CD4-positive, alpha-beta T cell treated with Interleukin-10 for 1 hour (primary cell): ENCODE data around the gene IFI27.

Experiments used
- DNase-seq: peaks from one replicate; pipeline ENCODE4 v3.0.0-alpha.2; 2020

The IFI27 gene

GRCh38 chr14:94103554-94104150 lies 6.9 kb upstream of the IFI27 start:
- DNase-seq: no peak

DNA sequence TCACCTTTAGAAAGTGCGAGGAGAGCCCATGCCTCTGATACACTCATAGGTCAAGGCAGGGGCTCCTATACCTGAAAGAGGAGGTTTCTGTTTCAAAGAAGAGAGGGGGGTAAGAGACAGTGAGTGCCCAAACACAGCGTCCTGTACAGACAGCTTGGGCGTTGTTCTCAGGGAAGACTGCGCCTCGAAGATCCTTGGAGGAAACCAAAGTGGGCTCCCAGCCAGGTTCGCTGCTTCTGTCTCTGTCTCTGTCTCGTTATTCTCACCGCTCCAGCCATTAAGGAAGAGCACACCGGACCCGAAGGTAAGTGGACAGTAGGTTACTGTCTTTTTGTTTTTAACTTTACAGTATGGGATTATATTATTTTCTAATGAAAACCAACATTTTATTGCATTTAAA lies 5.8 kb upstream of the IFI27 start:
- no peak for DNase-seq

DNA sequence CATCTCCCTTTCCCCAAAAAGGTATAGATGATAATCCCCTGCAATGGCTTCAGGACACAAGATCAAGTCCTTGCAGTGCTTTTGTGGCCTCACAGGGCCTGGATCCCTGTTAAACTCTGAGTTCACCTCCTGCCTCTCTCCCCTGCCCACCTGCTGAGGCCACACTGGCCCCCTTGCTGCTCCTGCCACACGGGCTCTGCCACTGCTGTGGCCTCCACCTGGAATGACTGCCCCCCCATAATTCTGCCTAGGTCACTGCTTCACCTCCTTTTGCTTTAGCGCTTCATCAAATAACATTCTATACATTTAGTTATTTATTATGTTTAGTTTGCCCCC lies 653 bp upstream of the IFI27 start:
- DNase-seq: no peak

GRCh38 chr14:94111276-94112095 lies 950 bp downstream of the IFI27 start:
- no peak for DNase-seq

GRCh38 chr14:94112513-94113063 lies 2.1 kb downstream of the IFI27 start:
- DNase-seq: no peak

DNA sequence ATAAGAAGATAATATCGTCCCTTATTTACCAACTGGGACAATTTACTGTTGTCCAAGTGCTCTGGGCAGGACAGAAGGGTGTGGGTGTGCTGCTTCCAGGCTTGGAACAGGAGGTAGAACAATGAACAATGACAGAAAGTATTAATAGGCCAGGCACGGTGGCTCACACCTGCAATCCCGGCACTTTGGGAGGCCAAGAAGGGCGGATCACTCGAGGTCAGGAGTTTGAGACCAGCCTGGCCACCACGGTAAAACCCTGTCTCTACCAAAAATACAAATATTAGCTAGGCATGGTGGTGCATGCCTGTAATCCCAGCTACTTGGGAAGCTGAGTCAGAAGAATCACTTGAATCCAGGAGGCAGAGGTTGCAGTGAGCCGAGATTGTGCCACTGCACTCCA lies 2.5 kb downstream of the IFI27 start:
- DNase-seq: no peak

DNA sequence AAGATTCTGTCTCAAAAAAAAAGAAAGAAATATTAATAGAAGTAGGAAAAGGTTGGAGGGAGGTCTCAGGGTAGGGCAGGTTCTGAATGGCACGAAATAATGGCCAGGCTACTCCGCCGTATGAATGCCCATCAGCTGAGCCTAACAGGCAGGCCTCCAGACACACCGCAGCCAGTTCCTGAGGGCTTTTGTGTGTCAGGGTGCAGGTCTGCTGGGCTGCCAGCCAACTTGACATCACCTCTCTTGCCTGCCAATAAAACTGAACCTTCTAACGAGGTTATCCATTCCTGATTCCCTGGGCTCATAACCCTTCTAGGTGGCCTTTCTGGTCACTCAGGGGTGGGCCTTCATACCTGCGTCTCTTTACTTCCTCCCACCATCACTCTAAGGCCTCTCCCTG lies 3.0 kb downstream of the IFI27 start:
- no peak for DNase-seq

- no peak for DNase-seq
These were observed 3.5 kb downstream of the IFI27 start for GRCh38 chr14:94113908-94114588.

GRCh38 chr14:94114589-94115057 lies 4.1 kb downstream of the IFI27 start:
- no peak for DNase-seq

DNA sequence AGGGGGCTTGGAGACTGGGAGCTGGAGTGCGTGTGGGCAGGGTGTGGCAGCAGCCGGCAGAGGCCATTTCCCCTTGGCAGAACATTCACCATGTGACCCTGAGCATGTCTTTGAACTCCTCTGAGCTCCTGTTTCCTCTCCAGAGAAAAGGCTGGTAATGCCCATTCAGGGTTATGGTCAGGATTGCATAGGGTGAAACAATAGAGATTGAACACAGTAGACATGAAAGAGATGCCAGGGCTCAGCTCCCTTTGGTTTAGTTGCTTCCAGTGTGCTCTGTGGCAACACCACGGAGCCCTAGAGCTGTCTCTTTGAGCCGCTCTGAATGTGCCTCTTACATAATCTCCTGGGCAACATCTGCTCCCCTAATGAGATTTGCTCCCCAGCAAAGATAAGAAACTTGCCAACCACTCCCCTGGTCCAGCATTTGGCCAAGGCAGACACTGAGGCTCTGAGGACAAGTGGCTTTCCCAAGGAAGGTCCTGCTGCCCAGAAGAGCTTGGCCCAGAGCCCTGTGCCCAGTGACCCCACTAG lies 4.6 kb downstream of the IFI27 start:
- DNase-seq: no peak

- no peak for DNase-seq
These were observed 5.1 kb downstream of the IFI27 start for GRCh38 chr14:94115631-94116030.

- DNase-seq: no peak
These were observed 6.2 kb downstream of the IFI27 start for GRCh38 chr14:94116701-94117100.

GRCh38 chr14:94117856-94118255 lies 7.3 kb downstream of the IFI27 start:
- DNase-seq: no peak

DNA sequence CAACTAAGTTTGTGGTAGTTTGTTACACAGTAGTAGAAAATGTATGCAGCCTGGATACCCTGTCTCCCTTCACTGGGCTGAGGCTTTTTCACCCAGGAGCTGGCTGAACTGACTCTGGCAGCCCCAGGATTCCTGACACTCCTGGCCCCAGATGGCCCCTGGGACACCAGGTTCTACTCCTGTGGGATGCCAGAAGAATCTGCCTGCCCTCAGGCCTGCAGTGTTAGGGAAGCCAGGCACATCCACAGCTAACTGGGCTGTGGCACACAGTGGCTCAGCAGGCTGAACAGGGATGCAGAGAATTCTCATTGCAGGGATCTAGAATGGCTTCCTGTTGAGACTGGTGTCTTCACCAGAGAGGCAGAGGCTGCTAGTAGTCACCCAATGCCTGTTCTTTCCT lies 8.5 kb downstream of the IFI27 start:
- DNase-seq: no peak

DNA sequence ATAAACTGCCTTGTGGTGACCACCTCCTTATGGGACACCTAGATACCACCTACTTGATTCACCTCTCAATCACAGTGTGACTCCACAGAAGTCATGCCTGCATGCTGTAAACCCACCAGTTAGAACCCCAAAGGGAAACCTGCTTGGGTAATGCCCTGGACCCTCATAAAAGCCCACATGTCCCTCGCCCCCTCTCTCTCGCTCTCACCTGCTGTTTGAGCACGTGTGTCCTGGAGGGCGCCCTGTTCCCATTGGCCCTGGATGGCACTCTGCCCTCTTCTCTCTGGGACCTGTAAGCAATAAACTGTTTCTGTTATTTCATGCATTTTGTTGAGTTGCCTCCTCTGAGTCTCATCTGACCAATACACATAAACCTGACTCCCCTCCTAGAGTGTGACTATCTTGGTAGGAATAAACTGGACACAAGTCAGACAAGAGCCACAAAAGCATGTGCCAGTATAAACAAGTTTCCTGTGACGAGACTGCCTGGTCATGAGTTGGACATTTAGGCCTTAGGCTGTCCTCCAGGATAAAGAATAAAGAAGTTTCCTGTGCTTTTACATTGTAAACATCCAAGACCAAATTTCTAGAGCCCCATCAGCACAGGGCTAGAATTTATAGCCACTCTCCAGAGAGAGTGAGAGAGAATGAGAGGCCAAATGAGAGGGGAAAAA lies 10.3 kb downstream of the IFI27 start:
- no peak for DNase-seq

DNA sequence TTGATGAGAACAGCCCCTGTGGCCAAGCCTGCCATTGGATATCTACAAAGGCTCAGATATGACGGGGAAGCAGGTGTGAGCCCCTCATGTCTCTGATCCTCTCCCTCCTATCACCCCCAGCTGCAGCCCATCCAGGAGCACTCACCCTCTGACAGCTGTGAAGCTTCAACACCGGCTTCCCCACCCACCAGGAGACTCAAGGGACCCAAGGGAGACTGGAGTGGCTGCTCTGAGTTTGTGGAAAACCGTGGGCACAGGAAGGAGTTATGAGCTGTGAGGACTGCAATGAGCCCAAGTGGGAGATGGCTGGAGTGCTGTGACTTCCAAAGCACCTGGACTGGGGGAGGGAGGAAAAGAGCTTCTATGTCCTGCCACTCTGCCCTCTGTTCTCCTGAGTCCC lies 10.9 kb downstream of the IFI27 start:
- DNase-seq: no peak

DNA sequence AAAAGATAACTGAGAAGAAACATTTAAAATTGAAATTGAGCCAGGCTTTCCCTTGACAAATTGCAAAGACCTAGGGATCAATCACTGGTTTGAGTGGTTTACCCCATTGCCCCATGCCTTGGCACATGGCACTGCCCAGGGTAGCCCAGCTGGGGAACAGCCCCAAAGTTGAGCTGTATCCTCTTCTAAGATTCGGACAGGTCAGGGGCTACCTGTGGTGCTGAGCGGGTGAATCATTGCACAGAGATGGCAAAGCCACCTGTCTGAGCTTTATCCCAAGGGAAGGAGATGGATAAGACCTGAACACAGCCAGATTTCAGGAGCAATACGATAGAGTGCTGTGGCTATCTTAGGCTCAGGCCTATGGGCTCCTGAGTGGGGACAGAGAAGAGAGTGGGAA lies 11.9 kb downstream of the IFI27 start:
- DNase-seq: no peak

- no peak for DNase-seq
These were observed 12.8 kb downstream of the IFI27 start for GRCh38 chr14:94123296-94123695.

DNA sequence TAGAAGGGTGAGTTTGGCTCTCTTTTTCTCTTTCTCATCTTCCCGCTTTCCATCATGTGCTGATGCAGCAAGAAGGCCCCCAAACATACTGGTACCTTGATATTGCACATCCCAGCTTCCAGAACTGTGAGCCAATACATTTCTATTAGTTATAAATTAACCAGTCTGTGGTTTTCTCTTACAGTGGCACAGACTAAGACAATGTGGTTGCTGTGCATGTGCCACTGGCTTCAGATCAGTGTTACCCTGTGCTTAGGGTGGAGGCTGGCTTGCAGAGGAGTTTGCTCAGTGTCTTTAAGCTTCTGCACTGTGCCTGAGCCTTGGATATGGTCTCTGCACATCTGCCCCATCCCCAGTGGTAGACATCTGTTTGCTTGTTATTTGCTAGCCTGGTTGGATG lies 13.3 kb downstream of the IFI27 start:
- no peak for DNase-seq

- no peak for DNase-seq
These were observed 14.2 kb downstream of the IFI27 start for GRCh38 chr14:94124582-94125377.

- DNase-seq: no peak
These were observed 15.3 kb downstream of the IFI27 start for GRCh38 chr14:94125659-94126418.

GRCh38 chr14:94126419-94126677 lies 15.8 kb downstream of the IFI27 start:
- no peak for DNase-seq
